Measurements from ENCODE around the gene ATG7. TPM values are rescaled to one million over a fixed set of nuclear protein-coding genes. Genes with fewer than 3 reads are reported as not detected.
A peak's percentile ranks its signal among the peaks of the same experiment; 100 is the strongest.

The ATG7 gene
- polyA plus RNA-seq, 2 donors, result 5.8 to 13.1 TPM

DNA sequence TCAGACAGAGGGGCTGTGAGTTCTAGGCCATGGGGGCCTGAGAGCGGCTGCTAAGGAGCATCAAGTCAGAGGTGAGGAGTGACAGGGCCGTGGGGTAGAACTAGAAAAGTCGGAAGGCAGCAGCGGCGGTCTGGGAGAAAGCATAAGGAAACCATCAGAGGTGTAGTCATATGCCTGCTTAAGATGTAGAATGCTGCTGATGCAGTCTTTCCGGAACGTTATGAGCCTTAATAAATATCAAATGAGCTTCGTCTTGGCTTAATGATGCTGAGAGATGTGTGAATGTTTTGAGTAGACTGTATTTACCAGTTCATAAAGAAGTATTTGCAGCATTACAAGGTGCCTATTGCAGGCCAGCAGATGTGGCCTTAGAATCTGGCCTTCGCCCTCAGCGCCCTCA lies 15.2 kb downstream of the ATG7 start:
- H3K27ac ChIP-seq (ENCODE audit: low read depth in 2 of 2, low read length in 1 of 2), result peak overlapping the region; percentile 14 to 49

GRCh38 chr3:11288021-11288491 lies 15.9 kb downstream of the ATG7 start:
- no peaks in the 10 kb centered on the region for H3K27me3 ChIP-seq (ENCODE audit: control insufficient read depth in 1 of 2, insufficient read depth in 2 of 2, low read length in 2 of 2)
- peaks cover 0 to 4% of the 10 kb centered on the region in 2 donors for H3K36me3 ChIP-seq (ENCODE audit: control insufficient read depth in 2 of 2, insufficient read depth in 2 of 2, low read length in 1 of 2)
- H3K4me1 ChIP-seq (ENCODE audit: control insufficient read depth in 2 of 2, insufficient read depth in 2 of 2, low read length in 1 of 2), result peaks cover 3 to 5% of the 10 kb centered on the region in 2 donors
- peak overlapping the region in 1 of 2 donors; percentile 12 for H3K27ac ChIP-seq (ENCODE audit: low read depth in 2 of 2, low read length in 1 of 2)
- WGBS, 2 donors, result 59 to 62% methylated on average over 2 of the region's 2 CpGs
- H3K4me3 ChIP-seq (ENCODE audit: low read depth in 1 of 2, low read length in 2 of 2), result no peak overlapping the region
- H3K9me3 ChIP-seq (ENCODE audit: control insufficient read depth in 2 of 2, insufficient read depth in 1 of 2, low read depth in 1 of 2, low read length in 1 of 2), result no peaks in the 10 kb centered on the region

More for the DNA sequence above, 15.2 kb downstream of the ATG7 start:
- H3K27me3 ChIP-seq (ENCODE audit: control insufficient read depth in 1 of 2, insufficient read depth in 2 of 2, low read length in 2 of 2), result no peaks in the 10 kb centered on the region
- no peaks in the 10 kb centered on the region for H3K9me3 ChIP-seq (ENCODE audit: control insufficient read depth in 2 of 2, insufficient read depth in 1 of 2, low read depth in 1 of 2, low read length in 1 of 2)
- 83 to 86% methylated on average over 10 of the region's 10 CpGs for WGBS, 2 donors
- peaks cover 0 to 4% of the 10 kb centered on the region in 2 donors for H3K36me3 ChIP-seq (ENCODE audit: control insufficient read depth in 2 of 2, insufficient read depth in 2 of 2, low read length in 1 of 2)
- peaks cover 3 to 7% of the 10 kb centered on the region in 2 donors for H3K4me1 ChIP-seq (ENCODE audit: control insufficient read depth in 2 of 2, insufficient read depth in 2 of 2, low read length in 1 of 2)
- no peak overlapping the region for H3K4me3 ChIP-seq (ENCODE audit: low read depth in 1 of 2, low read length in 2 of 2)

GRCh38 chr3:11288786-11289637 lies 16.8 kb downstream of the ATG7 start:
- Histone ChIP-seq H3K27ac (ENCODE audit: low read depth in 2 of 2, low read length in 1 of 2) (peak overlapping the region; percentile 79 to 83), H3K27me3 (ENCODE audit: control insufficient read depth in 1 of 2, insufficient read depth in 2 of 2, low read length in 2 of 2) (no peaks in the 10 kb centered on the region), H3K4me1 (ENCODE audit: control insufficient read depth in 2 of 2, insufficient read depth in 2 of 2, low read length in 1 of 2) (peaks cover 3% of the 10 kb centered on the region in 2 donors), H3K4me3 (ENCODE audit: low read depth in 1 of 2, low read length in 2 of 2) (no peak overlapping the region), H3K9me3 (ENCODE audit: control insufficient read depth in 2 of 2, insufficient read depth in 1 of 2, low read depth in 1 of 2, low read length in 1 of 2) (no peaks in the 10 kb centered on the region), H3K36me3 (ENCODE audit: control insufficient read depth in 2 of 2, insufficient read depth in 2 of 2, low read length in 1 of 2) (no peaks in the 10 kb centered on the region)
- 17 to 29% methylated on average over 7 of the region's 7 CpGs for WGBS, 2 donors

GRCh38 chr3:11289864-11290263 lies 17.7 kb downstream of the ATG7 start:
- Histone ChIP-seq H3K27ac (ENCODE audit: low read depth in 2 of 2, low read length in 1 of 2) (no peak overlapping the region), H3K36me3 (ENCODE audit: control insufficient read depth in 2 of 2, insufficient read depth in 2 of 2, low read length in 1 of 2) (no peaks in the 10 kb centered on the region), H3K9me3 (ENCODE audit: control insufficient read depth in 2 of 2, insufficient read depth in 1 of 2, low read depth in 1 of 2, low read length in 1 of 2) (no peaks in the 10 kb centered on the region), H3K4me3 (ENCODE audit: low read depth in 1 of 2, low read length in 2 of 2) (no peak overlapping the region), H3K4me1 (ENCODE audit: control insufficient read depth in 2 of 2, insufficient read depth in 2 of 2, low read length in 1 of 2) (peaks cover 3% of the 10 kb centered on the region in 2 donors), H3K27me3 (ENCODE audit: control insufficient read depth in 1 of 2, insufficient read depth in 2 of 2, low read length in 2 of 2) (no peaks in the 10 kb centered on the region)
- 73% methylated on average over 3 of the region's 3 CpGs for WGBS, 2 donors

- H3K27ac ChIP-seq (ENCODE audit: low read depth in 2 of 2, low read length in 1 of 2), result no peak overlapping the region
Observed at GRCh38 chr3:11290743-11291680, 18.8 kb downstream of the ATG7 start.

GRCh38 chr3:11291808-11292207 lies 19.6 kb downstream of the ATG7 start:
- H3K27me3 ChIP-seq (ENCODE audit: control insufficient read depth in 1 of 2, insufficient read depth in 2 of 2, low read length in 2 of 2), result no peaks in the 10 kb centered on the region
- no peak overlapping the region for H3K4me3 ChIP-seq (ENCODE audit: low read depth in 1 of 2, low read length in 2 of 2)
- no peaks in the 10 kb centered on the region for H3K36me3 ChIP-seq (ENCODE audit: control insufficient read depth in 2 of 2, insufficient read depth in 2 of 2, low read length in 1 of 2)
- WGBS, 2 donors, result 85 to 87% methylated on average over 5 of the region's 5 CpGs
- peaks cover 3% of the 10 kb centered on the region in 2 donors for H3K4me1 ChIP-seq (ENCODE audit: control insufficient read depth in 2 of 2, insufficient read depth in 2 of 2, low read length in 1 of 2)
- H3K27ac ChIP-seq (ENCODE audit: low read depth in 2 of 2, low read length in 1 of 2), result peak overlapping the region in 1 of 2 donors; percentile 15
- H3K9me3 ChIP-seq (ENCODE audit: control insufficient read depth in 2 of 2, insufficient read depth in 1 of 2, low read depth in 1 of 2, low read length in 1 of 2), result no peaks in the 10 kb centered on the region

More at GRCh38 chr3:11290743-11291680, 18.8 kb downstream of the ATG7 start:
- Histone ChIP-seq H3K4me3 (ENCODE audit: low read depth in 1 of 2, low read length in 2 of 2) (no peak overlapping the region), H3K9me3 (ENCODE audit: control insufficient read depth in 2 of 2, insufficient read depth in 1 of 2, low read depth in 1 of 2, low read length in 1 of 2) (no peaks in the 10 kb centered on the region), H3K27me3 (ENCODE audit: control insufficient read depth in 1 of 2, insufficient read depth in 2 of 2, low read length in 2 of 2) (no peaks in the 10 kb centered on the region), H3K36me3 (ENCODE audit: control insufficient read depth in 2 of 2, insufficient read depth in 2 of 2, low read length in 1 of 2) (no peaks in the 10 kb centered on the region), H3K4me1 (ENCODE audit: control insufficient read depth in 2 of 2, insufficient read depth in 2 of 2, low read length in 1 of 2) (peaks cover 3% of the 10 kb centered on the region in 2 donors)
- WGBS, 2 donors, result 84 to 87% methylated on average over 11 of the region's 11 CpGs

DNA sequence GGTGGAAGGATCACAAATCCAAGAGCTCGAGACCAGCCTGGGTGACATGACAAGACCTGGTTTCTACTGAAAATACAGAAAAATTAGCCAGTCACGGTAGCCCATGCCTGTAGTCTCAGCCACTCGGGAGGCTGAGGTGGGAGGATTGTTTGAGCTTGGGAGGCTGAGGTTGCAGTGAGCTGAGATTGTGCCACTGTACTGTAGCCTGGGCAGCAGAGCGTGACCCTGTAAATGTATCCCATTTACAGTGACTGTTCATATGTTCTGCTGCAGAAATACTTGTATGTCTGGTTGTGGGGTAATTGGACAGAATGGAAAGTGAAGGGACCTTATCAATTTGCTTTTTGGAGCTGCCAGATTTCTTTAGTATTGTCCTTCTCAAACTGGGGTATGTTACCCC lies 24.9 kb downstream of the ATG7 start:
- peaks cover 6% of the 10 kb centered on the region in 2 donors for H3K36me3 ChIP-seq (ENCODE audit: control insufficient read depth in 2 of 2, insufficient read depth in 2 of 2, low read length in 1 of 2)

DNA sequence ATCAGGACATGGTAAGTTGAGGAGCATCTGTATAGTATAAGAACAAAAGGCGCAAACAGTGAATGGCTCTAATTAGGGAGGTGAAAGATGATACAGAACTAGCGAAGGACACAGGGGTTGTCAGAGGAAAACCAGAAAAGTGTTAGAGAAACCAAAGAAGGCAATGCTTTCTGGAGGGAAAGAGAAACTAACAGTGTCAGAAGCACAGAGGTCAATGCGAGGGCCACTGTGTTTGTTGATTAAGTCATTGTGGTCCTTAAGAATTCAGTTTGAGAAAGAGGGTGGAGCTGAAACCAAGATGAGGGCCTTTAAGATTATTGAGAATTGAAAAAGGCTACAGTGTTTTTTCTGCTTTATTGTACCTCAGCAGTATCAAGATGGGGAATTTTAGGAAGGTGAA lies 28.8 kb downstream of the ATG7 start:
- Histone ChIP-seq H3K27me3 (ENCODE audit: control insufficient read depth in 1 of 2, insufficient read depth in 2 of 2, low read length in 2 of 2) (no peaks in the 10 kb centered on the region), H3K9me3 (ENCODE audit: control insufficient read depth in 2 of 2, insufficient read depth in 1 of 2, low read depth in 1 of 2, low read length in 1 of 2) (no peaks in the 10 kb centered on the region), H3K36me3 (ENCODE audit: control insufficient read depth in 2 of 2, insufficient read depth in 2 of 2, low read length in 1 of 2) (peaks cover 6 to 9% of the 10 kb centered on the region in 2 donors), H3K27ac (ENCODE audit: low read depth in 2 of 2, low read length in 1 of 2) (no peak overlapping the region), H3K4me3 (ENCODE audit: low read depth in 1 of 2, low read length in 2 of 2) (no peak overlapping the region), H3K4me1 (ENCODE audit: control insufficient read depth in 2 of 2, insufficient read depth in 2 of 2, low read length in 1 of 2) (no peaks in the 10 kb centered on the region)
- 92% methylated on average over 3 of the region's 3 CpGs for WGBS, 2 donors

More for the DNA sequence above, 24.9 kb downstream of the ATG7 start:
- H3K4me3 ChIP-seq (ENCODE audit: low read depth in 1 of 2, low read length in 2 of 2), result no peak overlapping the region
- no peaks in the 10 kb centered on the region for H3K9me3 ChIP-seq (ENCODE audit: control insufficient read depth in 2 of 2, insufficient read depth in 1 of 2, low read depth in 1 of 2, low read length in 1 of 2)
- H3K27me3 ChIP-seq (ENCODE audit: control insufficient read depth in 1 of 2, insufficient read depth in 2 of 2, low read length in 2 of 2), result no peaks in the 10 kb centered on the region
- 96 to 97% methylated on average over 4 of the region's 4 CpGs for WGBS, 2 donors
- no peaks in the 10 kb centered on the region for H3K4me1 ChIP-seq (ENCODE audit: control insufficient read depth in 2 of 2, insufficient read depth in 2 of 2, low read length in 1 of 2)
- no peak overlapping the region for H3K27ac ChIP-seq (ENCODE audit: low read depth in 2 of 2, low read length in 1 of 2)

- Histone ChIP-seq H3K27ac (ENCODE audit: low read depth in 2 of 2, low read length in 1 of 2) (no peak overlapping the region), H3K4me3 (ENCODE audit: low read depth in 1 of 2, low read length in 2 of 2) (no peak overlapping the region), H3K9me3 (ENCODE audit: control insufficient read depth in 2 of 2, insufficient read depth in 1 of 2, low read depth in 1 of 2, low read length in 1 of 2) (no peaks in the 10 kb centered on the region), H3K27me3 (ENCODE audit: control insufficient read depth in 1 of 2, insufficient read depth in 2 of 2, low read length in 2 of 2) (no peaks in the 10 kb centered on the region), H3K4me1 (ENCODE audit: control insufficient read depth in 2 of 2, insufficient read depth in 2 of 2, low read length in 1 of 2) (no peaks in the 10 kb centered on the region), H3K36me3 (ENCODE audit: control insufficient read depth in 2 of 2, insufficient read depth in 2 of 2, low read length in 1 of 2) (peaks cover 4 to 22% of the 10 kb centered on the region in 2 donors)
Observed at GRCh38 chr3:11302444-11302843, 30.2 kb downstream of the ATG7 start.
